HS-5 (cell line): ENCODE measurements around the gene JAZF1.

Experiments used
- DNase-seq: peaks from one replicate; pipeline ENCODE4 v3.0.0-alpha.2; 2012; ENCODE audit warnings: low read depth

The JAZF1 gene

DNA sequence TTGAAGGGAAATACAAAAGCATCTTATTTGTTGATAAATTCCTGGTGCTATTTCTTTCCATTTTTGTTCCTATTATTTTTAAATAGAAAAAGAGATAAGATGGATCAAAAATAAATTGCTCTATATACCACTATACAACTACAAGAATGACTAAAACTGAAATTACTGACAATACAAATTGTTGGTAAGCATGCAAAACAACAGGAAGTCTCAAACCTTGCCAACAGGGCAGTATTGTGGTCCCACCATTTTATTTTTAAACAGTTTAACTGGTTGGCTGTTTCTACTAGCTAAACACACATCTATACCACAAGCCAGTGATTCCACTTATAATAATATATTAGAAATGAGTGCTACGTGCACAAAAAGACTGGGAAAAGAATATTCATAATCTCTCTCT lies 213.0 kb downstream of the JAZF1 start:
- no peak for DNase-seq

DNA sequence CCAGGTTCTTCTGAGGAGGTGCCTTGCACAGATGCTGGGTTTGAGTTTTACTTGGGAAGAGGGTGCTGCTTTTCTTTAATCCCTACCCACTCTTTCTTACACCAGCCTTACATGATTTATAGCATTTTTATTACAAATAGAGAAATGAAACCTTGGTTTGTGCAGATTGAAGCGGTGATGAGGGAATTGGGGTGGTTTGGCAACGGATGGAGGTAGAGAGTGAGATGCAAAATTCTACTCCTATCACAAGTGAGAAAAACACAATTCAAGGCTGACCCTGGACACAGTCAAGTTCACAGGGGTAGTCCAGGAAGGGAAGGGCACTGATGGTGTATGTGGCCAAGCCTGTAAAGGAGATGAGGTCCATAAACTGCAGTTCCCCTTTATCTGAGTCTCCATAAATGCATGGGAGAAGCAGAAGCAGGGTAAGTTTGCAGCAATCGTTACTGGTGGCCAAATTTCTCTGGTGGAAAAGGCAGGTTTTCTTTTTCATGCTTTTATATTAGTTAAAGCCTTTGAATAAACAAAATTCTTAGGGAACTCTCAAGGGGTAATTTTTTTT lies 214.3 kb downstream of the JAZF1 start:
- no peak for DNase-seq

DNA sequence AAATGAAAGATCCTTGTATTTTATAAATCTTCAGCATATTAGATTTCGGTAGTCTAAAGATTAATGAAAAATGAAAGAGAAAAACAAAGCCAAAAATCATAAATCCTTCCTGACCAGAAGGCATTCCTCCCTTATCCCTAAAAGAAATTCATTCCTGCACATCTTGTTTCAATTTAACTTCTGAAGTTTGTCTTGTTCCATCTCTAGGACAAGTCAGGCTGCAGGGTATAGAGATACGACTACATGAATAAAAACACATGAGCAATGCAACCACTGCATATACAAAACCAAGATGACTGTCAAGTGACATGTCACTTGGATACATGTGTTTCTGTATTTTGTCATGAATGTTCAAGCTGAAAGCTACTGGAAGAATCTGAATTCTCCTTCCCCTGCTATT lies 214.9 kb downstream of the JAZF1 start:
- DNase-seq = no peak

DNA sequence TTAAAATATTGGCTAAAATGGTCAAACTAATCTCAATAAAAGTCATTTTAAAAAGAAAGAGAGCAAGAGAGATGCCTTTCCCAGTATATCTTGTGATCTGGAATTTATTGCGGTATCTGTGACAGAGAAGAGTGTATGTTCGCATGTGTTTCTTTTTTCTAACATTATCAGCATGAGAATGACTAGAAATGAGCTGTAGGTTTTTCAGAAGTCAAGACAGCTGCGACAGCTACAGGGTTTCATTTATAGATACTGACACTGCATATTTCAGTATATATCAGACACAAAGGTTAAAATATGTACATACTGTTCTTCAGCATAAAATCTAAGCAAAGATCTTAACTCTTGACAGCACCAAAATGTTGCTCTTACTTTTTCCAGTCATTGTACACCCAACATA lies 215.8 kb downstream of the JAZF1 start:
- DNase-seq = no peak

DNA sequence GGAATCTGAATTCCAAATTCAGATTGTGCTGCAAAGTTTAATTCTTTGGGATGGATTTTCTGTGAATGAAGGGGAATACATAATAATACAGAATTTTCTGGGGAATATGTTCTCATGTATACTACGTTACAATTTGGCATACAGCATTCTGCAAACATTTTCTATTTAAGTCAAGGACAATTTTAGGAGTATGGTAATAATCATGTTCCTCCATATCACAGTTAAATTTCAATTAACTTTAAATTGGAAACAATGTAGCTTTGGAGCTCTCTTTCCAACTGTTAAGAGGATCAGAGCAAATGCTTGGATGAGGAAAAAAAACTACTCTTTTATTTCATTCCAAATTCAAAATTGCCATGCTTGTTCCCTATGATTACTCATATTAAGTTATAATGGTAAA lies 217.5 kb downstream of the JAZF1 start:
- no peak for DNase-seq

DNA sequence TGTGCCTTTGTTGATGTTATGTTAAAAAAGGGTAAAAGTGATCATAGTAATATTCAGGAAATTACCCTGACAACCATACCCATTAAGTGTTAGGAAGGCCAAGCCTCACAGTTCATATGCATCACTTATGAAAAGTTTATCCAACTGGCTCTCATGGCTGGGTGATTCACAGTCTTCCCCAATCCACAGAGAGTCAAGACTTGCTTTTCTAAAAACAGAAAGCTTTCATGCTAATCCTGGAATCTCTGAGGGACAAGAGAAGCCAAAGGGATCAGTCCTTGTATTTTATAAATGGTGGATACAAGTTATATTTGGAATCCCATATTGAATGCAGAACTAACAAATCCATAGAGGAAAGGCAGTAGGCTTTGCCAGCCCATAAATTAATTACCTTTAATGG lies 218.3 kb downstream of the JAZF1 start:
- no peak for DNase-seq

DNA sequence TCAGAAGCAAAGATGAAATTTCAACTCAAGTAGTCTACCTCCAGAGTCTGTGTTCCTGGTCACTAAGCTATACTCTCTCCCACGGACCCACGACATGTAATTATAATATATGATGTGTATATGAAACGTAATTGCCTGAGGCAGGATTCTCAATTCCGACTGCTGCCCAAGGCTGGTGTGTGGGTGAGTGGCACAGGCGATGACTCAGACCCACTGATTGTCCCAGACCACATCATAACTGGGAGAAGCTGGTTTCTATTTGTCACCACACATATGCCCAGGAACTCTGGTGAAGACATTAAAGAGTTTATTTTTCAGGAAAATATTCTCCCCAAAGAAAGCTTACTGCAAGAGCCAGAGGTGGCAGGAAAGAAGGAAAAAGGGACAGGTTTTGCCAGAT lies 219.3 kb downstream of the JAZF1 start:
- peak; percentile 48 for DNase-seq

DNA sequence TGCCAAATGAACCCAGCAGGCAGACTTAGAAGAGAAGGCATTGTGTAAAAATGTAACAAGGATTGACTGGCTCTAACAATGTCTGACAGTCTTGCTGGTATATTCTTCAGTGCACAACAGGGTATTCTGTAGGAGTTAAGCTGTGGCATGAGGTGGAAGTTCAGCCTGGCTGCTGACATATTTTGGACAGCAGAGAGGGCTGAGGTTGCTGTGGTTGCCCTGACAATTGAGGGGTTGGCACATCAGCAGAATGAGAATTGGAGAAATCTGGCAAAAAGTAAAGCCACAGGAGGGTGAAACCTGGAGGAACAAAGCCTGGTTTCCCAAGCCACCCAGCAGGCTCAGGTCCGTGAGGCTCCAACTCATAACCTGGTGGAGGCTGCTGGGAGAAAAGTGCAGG lies 220.2 kb downstream of the JAZF1 start:
- no peak for DNase-seq

DNA sequence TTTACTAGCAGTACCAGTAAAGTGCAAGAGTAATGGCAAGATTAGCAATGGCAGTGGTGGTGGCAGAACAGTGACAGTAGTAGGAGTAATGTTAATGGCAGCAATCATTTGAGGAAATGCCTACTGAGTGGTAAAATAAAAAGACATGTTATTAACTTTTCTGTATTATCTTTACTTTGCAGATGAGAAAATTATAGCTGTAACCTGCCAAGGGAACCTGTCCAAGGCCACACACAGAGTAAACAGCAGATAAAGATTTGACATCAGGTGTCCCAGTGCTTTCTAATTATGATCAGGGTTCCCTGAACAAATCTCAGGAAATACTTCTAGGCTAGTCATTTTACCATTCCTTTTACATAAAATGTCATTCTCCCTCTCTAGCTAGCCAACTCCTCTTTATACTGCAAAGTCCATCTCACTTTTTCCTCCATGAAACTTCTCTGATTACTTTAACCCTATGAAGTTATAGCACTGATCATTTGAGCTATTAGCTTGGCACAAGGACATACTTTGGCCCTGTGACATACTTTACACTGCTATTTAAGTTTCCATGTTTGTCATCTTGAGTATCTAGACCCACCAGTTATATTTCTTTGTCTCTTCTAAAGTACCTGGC lies 221.6 kb downstream of the JAZF1 start:
- no peak for DNase-seq

DNA sequence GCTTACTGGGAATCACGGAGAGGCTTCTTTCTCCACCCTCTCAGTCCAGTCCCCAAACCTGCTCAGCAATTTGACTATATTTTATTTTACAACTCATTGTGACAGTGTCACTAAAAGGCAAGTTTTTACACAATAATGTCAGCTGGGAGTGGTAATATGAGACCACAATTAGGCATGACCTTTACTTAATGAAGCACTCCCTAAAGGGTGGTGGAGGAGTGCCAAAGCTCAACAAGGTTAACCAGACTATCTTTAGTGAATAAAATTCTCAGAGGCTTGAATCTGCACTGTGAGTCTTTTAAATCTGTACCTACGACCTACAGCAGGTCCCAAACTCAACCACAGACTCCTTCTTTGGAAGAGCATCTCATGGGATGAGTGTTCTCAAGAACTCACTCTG lies 225.0 kb downstream of the JAZF1 start:
- no peak for DNase-seq

DNA sequence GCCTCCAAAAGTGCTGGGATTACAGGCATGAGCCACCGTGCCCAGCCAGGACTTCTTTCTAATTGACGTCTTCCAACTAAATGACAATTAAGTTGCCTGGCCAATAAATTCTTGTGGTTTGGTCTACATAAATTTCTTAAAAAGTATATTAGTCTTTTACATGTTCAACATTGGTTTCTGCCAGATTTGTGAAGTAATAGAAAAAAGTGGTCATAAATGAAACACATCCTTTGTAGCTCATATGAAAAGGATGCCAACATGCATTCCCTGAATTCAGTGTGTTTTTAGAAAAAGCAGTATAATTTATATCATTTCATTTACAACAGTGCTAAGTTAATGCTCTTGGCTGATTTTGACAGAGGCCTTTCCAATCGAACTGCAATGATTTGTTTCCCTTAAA lies 225.6 kb downstream of the JAZF1 start:
- no peak for DNase-seq

DNA sequence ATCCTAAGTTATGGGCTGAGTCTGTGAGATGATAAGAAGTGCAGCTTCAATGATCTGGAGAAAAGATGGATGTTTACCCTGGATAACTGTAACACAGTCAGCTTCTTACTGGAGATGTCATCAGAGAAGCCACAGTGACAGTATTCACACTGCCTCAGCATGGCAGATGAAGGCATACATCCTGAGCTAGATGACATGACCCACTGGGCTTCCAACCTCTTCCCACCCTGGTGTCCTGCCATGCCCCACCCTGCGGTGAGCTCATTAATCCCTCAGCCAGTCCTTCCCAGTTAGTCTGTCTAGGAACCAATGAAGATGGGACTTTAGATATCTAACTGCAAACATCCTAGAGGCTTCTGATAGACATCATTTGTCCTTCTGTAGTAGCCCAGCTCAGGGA lies 226.8 kb downstream of the JAZF1 start:
- DNase-seq = no peak

DNA sequence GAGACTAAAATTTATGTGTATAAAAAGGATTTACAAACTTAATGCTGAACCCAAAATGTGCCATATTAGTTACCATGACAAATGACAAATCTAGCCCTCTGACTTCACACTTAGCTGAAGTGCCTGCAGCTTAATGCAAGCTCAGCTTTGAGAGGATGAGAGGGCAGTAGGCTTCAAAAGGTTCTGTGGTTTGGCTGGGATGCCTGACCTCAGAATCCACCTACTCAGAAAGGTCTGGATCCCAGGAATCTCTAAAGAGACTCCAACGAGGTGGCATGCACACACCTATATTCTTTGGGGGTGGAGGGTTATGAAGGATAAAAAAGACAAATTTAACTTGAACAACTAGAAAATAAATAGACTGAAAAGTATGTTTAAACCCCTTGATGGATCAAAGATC lies 227.2 kb downstream of the JAZF1 start:
- DNase-seq = no peak

DNA sequence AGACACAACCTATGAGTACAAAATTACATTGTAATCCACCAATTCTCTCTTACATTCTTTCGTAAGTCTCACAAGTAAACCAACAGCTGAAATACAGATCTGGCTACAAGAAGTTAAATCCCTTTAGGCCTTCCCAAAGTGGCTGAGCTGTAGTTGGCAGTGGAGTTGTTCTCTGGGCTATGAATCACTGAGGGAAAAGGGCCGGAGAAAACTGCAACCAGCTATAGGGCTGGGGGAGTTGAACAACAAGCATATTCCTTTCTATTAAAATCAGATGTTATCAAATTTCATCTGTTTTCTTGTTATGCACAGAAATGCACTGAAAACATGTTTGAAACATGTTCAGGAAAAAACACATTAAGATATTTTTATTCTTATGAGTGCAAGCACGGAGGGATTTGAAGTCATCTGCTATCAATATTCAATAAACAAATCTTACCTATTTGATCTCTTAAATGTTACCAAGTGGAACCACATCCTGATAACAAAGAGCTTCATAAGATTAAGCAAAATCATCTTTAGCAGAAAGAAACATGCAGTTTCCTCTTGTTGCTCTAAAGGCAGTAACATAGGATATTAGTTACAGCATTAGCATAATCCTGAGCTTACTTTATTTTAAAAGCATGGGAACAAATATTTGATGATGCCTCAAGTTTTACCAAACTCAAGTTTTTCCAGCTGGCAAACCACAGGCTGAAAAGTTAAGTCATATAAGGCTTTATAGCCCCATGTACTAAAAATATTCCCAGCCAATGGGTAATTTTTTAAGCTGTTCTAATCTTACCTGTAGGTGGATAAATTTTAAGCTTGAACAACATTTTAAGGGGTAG lies 227.9 kb downstream of the JAZF1 start:
- DNase-seq = no peak

DNA sequence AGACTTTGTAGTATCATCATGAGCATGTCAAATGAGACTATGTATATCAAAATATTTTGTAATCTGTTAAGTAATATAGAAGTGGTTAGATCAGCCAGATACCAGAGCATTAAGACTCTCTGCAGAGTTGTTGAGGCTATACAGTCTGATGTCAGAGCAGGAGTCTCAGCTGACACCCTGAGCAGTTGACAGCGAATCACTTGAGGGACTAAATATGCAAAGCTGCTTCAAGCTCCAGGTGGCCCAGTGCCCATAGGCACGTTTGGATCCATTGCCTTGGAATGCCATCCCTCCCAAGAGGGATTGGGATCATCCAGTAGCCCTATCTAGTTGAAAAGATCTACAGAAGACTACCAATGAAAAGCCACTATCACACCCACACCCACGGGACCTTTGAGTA lies 230.5 kb downstream of the JAZF1 start:
- DNase-seq = no peak

DNA sequence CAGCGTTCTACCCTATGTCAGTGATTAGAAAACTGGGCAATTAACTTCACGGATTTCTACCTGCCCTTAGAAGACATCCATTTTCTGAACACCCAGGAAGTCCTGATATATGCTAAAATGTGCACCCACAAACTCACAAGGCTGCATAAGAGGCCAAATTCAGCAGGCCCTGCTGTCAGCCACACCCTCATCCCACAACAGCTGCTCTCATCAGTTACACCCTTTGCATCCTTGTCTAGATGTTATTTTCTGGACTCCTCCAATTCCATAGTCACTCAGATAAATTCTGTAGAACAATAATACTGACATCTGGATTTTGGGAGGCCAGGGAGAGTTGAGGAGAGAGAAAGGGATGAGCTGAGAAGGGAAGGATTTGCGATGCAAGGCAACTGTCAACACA lies 231.7 kb downstream of the JAZF1 start:
- DNase-seq = no peak

DNA sequence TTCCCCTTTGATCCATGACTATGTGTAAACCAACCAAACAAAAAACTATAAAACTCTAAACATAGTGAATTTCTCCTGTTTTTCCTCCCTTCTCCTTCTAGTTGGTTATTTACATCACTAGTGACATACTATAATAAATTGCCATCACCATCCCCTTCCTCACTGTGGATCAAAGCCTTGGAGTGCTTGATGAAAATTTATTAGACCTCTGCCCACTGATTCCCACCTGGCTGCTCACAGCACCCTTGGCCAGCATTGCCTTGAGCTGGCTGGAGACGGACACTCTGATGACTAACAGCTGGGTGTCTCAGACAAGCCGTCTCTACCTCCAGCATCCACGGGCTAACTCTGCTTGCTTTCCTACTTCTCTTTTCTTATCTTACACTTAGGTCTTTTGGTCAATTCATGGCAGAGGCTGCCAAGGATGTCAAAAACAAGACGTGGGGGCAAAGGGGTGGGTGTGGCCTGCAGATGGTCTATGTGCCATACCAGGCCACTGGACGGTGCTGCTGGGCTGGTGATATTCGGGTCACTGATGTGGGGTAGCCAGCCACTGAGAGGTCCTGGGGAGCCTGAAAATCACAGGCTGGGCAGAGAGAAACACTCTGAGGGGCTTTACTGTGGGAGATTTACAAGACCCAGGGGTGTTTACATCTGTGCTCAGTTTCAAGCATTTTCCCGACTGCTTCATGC lies 232.9 kb downstream of the JAZF1 start:
- DNase-seq = no peak

DNA sequence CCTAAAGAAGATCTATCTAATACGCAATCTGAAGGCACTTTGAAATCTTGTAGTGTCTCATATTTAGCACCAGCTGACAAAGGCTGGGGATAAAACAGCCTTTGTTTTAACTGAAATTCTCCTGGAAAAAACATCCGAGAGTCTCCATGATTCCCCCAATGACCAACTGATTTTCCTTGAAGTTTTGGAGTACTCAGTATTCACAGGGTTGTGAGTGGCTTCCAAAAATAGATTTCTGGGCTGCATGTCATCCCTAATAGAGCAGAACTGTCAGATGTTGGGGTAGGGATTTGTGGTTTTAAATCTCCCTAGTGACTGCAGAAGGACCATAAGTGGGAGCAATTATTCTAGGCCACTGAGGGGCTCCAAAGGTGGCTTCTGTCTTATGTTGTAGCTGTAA lies 234.2 kb downstream of the JAZF1 start:
- no peak for DNase-seq

DNA sequence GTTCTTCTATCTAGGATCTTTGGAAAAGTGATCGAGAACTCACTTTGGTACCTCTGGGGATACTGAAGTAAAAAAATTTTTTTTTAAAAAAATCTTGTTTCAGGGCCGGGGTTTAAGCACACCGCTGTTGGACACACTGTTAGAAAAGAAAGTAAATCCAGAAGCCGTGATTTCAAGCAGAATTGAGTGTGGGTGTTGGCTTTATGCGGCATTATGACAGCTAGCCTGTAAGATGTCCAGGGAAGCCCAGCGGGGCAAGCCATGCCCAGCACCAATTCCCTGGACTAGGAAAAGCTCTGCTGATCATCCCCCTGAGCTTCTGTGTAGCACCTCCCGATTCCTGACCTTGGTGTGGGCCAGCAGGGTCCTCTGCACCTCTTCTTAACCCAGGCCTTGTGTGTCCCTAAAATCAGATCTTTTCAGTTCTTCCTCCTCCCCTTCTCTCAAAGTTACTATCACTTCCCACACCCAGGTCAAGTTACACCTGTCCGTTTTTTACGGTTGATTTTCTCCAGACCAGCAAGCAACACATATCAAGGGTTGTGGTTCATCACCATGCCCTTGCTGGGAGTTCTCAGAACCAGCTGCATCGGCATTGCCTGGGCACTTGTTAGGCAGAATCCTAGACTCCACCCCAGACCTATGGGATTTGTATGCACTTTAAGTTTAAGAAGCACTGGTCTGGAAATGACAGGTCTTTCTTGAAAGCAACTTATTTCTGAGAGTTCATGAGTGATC lies 235.4 kb downstream of the JAZF1 start:
- DNase-seq = no peak

DNA sequence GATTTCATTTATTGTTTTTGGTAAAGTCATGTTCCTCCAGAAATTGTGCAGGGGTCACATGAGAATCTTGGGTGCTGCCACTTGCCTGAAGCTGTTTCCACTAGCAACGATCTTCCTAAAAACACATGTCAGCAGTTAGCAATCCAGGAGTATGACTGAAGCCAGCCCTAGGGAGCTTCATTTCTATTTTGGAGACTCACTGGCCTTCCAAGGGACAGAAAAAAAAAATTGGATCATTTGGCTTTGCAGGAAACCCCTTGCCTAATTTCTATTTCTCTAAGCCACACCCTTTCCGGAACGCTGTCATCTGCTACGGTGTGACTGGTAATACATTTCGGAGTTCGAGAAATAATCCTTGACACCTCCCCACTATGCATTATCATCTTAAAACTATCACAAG lies 236.0 kb downstream of the JAZF1 start:
- DNase-seq = no peak

DNA sequence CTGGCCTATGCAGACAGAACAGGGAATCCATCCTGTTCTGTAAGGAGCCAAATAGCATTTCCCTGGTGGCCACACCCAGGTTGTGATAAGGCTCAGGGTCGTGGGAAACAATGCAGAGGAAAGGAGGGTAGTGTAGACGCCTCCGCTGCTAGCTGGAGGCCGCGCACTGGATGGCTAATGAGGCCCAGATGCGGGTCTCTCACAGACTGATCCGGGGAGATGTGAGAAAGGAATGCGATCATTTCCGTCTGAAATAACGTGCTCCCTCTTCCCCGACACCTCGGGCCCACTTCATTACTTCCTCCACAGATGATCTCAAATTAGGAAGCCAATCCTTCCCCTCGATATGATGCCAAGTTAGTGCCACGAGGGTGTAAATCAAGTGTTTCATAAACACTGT lies 237.4 kb downstream of the JAZF1 start:
- DNase-seq = no peak

DNA sequence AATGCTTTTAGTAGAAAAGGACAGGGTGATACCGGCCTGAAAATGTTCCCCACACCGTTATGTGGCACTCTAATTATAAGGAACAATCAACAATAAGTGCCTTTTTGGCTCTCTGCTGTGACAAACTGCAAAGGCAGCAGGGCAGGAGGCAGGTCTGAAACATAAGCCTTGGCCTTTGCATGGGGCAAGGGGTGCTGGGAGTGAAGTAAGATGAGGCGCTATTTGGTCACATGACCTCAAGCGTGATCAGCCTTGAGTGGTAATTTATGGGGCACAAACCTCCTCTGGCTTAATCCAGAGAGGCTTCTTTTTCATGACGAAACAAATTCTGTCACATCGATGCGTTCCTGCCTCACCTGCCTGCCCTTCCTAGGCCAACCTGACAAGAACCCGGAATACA lies 237.9 kb downstream of the JAZF1 start:
- no peak for DNase-seq
